SIG-M5 treated with dmso at 0.1 percent for 504 hours (cell line): Measurements from ENCODE around the gene CEP192.
A peak's percentile ranks its signal among the peaks of the same experiment; 100 is the strongest.
"Not testable (repeated sequence)": the region's sequence is repeated elsewhere in the genome, so short reads cannot be mapped to it uniquely, and the experiment has no call there.

Source experiments
- DNase-seq: peaks from one replicate; lab custom pipeline; 2025; ENCODE audit not compliant: unreplicated experiment; lab: John Stamatoyannopoulos, UW

Gene CEP192

DNA sequence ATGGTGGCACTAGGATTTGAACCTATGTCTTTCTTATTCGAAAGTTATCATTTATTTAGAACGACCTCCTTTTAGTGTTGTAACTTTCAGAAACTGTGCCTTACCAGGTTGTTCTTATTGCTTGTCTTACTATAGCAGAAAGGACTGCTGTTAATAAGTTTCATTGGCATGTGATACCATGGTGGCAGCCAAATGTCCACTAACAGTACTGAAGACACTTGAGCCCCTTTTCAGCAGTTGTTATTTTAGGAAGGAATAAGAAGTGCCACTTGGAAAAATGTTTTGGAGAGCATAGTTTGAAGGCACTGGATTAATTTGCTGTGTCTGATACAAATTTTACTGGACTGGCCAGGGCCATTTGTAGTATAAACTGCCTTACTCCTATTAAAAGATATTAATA lies 37.7 kb downstream of the CEP192 start:
- no peak for DNase-seq

DNA sequence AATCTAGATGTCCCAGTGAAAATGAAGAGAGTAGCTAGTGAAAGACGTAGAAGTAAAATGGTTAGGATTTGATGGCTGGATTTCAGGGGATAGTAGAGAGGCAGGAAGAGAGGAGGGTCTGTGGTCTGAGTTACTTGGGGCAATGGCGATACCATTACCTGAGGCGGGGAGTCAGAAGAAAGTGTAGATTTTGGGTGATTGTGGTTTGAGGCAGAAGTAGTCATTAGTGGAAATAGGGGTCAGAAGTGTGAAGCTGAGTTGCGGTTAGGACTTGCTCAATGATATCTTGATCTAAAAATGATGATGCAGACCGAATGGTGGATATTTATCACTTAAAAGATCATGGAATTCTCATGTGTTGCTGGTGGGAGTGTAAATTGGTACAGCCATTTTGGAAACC lies 41.0 kb downstream of the CEP192 start:
- DNase-seq: no peak

DNA sequence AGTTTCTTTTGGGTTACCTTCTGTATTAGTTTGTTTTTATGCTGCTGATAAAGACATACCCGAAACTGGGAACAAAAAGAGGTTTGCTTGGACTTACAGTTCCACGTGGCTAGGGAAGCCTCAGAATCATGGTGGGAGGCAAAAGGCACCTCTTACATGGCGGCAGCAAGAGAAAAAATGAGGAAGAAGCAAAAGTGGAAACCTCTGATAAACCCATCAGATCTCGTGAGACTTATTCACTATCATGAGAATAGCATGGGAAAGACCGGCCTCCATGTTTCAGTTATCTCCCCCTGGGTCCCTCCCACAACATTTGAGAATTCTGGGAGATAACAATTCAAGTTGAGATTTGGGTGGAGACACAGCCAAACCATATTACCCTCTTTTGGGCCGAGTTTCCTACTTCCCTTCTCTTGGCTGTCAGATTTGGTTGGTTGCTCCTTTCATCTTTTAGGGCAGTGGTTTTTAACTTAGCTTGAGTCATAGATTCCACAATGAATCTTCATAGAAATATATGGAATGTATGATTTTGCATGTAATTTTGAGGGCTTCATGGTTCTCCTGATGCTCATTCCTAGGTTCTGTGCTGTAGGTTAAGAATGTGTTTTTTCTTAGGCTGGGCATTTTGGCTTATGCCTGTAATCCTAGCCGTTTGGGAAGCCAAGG lies 44.2 kb downstream of the CEP192 start:
- DNase-seq: no peak

DNA sequence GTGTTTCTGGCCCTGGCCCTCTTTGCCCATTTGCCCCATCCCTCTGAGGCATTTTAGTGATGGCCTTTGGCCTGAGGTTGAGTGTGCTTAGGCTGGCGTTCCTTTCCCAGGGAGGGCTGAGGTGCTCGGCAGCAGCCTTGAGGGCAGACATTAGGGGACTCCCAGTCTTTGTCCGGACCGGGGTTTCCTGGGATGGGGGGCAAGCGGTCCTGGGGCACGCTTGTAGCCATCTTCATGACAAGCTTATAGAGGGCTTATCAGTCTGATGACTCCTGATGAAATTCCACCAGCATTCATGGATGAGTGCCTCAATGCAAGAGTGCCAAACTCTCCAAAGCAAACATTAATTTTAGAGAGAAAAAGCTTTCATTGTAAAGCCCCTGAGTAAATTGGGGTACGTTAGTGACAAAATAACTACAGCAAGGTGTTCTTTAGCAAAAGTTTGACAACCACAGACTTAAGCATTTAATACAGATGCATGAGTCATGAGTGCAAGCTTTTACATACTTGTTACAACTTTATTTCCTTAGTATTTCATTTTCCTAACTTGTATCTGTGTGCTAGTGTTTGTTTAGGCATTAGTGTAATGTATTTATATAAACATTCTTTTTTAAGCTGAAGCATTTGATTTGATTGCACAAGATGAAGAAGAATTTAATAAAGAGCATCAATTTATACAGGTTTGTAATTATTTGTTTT lies 45.6 kb downstream of the CEP192 start:
- DNase-seq: no peak

DNA sequence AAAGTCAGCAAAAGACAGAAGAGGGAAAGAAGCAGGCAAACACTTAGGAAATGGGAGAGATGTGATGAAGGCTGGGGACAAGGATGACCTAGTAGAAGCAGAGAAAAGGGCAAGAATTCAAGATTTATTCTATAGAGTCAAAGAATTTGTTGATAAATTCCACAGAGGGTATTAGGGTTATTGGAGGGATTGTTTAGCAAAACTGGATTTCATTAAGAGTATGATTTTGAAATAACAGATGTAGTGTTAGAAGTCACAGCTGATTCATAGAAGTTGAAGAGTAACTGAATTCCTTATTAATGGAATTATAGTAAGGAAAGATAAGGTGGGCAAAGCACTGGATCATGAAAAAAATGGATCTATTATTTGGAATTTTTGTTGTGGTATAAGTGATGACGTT lies 48.6 kb downstream of the CEP192 start:
- DNase-seq: no peak

DNA sequence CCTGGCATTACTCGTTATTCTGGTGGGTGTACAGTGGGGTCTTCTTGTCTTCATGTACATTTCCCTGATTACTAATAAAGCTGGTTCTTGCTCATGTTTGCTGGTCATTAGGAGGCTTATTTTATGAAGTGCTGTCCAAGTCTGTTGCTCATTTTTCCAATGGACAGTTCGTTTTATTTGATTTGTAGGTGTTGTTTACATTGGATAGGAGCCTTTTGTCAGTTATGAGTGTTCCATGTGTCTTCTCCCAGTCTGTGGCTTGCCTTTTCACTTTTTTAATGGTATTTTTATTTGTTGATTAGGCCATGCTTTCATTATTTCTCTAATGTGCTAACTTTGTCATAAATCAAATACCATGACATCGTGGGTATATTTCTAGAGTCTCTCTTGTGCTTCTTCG lies 51.9 kb downstream of the CEP192 start:
- DNase-seq: no peak

DNA sequence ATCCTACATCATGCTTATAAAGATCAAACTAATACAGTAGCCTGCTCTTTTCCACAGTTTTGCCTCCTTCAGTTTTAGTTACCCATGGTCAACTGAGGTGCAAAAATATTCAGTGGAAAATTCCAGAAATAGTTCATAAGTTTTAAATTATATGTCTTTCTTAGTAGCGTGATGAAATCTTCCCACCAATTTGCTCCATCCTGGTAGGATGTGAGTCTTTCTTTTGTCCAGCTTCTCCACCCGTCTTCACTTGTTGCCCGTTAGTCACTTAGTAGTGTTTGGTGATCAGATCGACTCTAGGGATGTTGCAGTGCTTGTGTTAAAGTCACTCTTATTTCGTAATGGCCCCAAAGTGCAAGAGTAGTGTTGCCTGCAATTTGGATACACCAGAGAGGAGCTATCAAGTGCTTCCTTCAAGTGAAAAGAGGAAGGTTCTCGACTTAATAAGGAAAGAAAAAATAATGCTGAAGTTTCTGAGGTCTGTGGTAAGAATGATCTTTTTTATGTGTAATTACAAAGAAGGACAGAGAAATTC lies 57.0 kb downstream of the CEP192 start:
- DNase-seq: peak; percentile 74

DNA sequence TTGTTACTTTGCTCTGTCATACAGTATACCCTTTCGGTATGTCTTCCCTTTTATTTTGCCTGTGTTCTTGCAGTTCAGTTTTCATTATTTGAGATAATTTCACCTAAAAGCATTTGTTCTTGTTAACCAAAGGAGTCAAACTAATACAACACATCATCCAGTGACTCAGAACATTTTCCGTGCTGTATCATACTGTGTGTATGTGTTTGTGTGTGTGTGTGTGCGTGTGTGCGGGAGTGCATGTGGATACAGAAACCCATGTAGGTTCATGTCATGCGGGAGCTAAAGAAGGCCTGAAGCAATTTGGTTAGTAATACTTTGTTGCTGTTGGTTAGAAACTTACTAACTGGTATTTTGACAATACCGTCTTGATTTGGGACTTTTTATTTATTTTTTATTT lies 60.0 kb downstream of the CEP192 start:
- no peak for DNase-seq

DNA sequence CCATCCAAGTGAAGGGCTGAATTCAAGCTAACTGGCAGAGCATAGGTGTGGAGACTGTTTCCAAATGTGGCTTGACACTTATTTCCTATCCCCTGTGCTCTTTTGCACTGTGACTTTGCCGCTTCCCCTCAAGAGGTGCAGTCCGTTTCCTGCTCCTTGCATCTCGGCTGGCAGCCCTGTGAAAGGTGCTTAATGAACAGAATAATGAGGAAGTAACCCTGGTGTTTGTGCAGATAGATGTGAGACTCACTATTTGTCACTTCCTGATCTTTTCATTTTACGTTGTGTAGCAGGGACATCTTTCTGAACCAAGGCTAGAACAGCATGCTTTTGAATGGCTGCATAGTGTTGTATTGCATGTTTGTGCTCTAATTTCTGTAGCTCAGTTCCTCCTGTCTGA lies 60.8 kb downstream of the CEP192 start:
- DNase-seq: peak; percentile 59

DNA sequence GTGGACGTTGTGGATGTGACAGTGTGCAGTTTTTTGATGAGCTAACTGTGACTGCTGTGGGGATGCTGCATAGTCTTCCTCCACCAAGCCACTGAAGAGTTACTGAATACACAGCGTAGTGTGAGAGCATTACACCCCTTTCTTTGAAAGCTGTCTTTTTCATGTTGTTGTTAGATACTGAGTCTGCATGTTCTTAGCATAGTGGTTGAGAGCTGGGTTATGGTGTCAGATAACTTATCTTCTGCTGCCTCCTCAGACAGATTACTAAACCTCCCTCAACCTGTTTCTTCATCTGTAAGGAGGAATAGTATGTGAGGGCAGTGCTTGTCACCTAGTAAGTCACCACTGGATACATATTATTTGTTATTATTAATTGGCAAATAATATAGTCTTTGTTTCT lies 63.2 kb downstream of the CEP192 start:
- DNase-seq: no peak

DNA sequence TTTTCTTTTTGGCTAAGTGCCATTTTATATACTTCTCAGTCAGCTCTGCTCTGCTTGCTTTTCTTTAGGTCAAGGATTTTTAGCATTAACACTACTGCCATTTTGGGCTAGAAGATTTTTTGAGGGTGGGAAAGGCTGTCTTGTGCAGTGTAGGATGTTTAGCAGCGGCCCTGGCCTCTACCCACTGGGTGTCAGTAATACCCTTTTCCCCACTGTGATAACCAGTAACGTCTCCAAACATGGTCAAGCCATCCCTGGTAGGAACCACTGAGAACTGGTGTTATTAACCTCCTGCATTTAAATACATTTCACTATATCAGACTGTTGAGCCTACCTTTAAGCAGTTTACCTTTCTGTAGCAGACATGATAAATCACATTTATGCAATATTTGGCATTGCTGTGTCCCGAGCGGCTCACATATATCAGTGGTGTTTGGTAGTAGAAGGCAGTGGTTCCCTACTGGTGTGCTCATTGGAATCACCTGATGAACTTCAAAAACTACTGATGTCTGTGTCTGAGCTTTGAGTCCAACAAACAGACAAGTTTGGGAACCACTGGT lies 70.5 kb downstream of the CEP192 start:
- no peak for DNase-seq

DNA sequence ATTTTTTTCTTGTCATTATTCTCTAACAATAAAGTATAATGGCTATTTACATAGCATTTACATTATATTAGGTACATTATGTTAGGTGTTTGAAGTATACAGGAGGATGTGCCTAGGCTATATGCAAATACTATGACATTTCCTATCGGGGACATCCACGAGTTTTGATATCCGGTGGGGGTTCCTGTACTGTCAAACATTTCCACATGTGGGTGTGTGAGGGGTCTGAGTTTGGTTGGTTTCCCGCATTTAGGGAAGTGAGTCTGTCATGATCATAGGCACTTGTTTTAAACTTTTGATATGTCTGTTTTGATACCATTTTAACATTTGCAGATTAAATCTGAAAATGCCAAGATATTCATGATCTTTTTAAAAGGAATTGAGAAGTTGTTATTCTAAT lies 76.0 kb downstream of the CEP192 start:
- no peak for DNase-seq

DNA sequence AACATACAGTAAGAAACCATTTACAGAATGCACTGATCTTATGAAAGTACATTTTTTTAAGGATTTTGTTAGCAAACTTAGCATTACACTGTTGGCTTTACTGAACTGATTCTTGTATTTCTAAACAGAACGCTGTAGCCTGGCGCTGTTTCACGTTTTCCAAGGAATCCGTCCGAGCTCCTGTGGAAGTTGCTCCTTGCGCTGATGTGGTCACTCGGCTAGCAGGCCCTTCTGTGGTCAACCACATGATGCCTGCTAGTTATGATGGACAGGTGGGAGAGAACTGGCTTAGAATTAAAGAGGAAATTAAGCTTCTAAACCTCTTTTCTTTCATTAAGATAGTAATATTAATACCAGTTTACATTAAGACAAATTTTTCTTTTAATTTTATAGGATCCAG lies 76.8 kb downstream of the CEP192 start:
- no peak for DNase-seq

DNA sequence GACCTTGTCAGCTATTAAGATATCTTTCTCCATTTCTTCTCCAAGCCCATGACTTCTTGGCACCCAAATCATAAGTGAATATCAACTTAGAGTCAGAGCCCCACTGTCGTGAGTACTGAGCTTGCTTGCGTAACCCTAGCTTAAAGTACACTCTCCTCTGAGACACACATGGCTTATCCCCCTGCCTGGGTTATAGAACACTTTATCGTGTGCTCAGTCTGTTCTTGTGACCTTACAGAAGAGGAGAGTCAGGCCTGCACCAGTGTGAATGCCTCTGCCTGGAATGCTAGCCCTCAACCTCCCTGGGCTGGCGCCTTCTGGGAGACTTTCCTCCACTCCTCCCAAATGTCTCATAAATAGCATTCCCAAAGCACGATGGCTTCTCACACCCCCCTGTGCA lies 79.3 kb downstream of the CEP192 start:
- DNase-seq: no peak

DNA sequence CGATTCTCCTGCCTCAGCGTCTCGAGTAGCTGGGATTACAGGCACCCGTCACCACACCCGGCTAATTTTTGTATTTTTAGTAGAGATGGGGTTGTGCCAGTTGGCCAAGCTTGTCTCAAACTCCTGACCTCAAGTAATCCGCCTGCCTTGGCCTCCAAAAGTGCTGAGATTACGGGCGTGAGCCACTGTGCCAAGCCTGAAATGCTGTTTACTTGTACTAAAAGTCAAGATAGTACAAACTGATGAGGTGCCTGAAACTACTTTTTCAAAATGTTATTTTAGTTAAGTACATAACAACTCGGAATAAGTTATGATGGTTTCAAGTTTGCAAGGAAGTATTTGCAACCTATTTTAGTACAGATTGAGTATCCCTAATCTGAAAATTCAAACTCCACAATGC lies 85.7 kb downstream of the CEP192 start:
- DNase-seq: no peak

DNA sequence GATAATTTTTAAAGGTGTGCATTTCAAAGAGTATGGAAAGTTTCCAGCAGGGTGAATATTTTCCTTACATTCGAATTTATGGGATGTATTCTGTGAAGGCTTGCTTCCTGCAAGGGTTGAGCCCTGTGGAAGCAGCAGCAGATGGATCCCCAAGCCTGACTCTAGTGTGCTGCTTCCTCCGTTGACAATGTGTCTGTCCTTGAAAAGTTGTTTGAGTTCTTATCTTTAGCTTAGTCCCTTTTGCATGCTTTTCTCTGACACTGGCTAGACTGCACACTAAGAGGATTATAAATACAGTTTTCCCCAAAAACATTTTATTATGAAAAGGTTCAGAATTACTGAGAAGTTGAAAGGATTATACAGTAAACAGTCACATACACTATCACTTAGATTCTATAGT lies 86.3 kb downstream of the CEP192 start:
- no peak for DNase-seq

DNA sequence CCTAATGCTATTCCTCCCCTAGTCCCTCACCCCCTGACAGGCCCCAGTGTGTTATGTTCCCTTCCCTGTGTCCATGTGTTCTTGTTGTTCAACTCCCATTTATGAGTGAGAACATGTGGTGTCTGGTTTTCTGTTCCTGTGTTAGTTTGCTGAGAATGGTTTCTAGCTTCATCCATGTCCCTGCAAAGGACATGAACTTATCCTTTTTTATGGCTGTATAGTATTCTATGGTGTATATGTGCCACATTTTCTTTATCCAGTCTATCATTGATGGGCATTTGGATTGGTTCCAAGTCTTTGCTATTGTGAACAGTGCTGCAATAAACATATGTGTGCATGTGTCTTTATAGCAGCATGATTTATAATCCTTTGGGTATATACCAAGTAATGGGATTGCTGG lies 86.9 kb downstream of the CEP192 start:
- DNase-seq: not testable (repeated sequence)

DNA sequence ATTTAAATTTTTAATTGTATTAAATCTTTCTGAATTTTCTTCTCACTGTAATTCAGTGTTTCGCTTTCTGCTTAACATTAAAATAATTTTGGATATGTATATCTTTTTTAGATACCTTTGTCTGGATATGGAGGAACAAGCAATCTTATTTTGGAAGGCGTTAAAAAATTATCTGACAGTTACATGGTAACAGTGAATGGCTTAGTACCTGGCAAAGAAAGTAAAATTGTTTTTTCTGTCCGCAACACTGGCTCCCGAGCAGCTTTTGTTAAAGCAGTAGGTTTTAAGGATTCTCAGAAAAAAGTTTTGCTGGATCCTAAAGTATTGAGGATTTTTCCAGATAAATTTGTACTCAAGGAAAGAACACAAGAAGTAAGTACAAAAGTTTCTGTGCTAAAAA lies 95.7 kb downstream of the CEP192 start:
- DNase-seq: no peak

DNA sequence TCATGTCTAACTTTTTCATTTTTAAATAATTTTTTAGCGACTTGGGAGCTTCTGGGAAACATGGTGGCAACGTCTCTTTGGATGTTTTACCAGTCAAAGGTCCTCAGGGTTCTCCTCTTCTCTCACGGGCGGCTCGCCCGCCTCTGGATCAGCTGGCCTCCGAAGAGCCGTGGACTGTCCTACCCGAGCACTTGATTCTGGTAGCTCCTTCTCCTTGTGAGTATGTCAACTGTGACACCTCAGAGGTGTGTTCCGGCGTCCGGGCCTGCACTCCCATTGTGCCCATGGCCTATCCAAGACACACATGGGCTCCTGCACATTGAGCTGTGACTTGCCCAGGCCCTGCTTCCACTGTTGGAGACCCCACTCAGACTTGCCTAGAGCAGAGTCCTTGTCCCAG lies 104.3 kb downstream of the CEP192 start:
- no peak for DNase-seq

DNA sequence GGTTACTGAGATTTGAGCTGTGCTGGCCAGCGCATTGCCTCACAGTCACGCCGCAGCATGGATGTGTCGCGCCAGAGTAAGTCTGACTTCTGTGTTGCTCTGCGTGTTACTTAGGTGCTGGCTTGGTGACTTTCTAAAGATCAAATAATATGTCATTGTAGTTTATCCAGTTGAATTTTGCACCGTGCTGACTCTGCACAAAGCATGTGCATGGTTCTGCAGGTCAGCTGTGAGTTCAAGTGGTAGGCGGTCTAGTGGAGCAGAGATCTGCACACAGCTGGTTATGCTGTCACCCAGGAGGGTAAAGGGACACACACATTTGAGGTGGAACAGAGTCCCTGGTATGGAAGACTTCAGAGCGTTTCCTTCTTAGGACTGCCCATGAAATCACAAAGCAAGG lies 105.1 kb downstream of the CEP192 start:
- no peak for DNase-seq

DNA sequence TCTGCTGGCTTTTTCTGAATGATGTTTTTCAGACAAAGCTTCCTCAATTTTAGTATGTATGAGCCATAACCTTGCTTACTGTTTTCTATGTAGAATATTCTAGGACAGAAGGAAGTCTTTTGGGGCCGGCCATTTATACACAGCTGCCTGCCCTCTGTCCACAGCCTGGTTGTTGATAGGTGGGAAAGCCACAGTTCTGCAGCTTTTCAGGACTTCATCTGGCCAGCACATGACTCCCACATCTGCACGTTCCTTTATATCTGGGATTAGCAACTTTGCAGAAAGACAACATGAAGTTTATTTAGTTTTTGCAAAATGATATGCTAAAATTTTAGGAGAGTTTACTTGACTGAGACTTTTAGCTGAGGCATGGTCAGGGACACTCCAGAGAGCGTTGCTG lies 105.6 kb downstream of the CEP192 start:
- DNase-seq: no peak

DNA sequence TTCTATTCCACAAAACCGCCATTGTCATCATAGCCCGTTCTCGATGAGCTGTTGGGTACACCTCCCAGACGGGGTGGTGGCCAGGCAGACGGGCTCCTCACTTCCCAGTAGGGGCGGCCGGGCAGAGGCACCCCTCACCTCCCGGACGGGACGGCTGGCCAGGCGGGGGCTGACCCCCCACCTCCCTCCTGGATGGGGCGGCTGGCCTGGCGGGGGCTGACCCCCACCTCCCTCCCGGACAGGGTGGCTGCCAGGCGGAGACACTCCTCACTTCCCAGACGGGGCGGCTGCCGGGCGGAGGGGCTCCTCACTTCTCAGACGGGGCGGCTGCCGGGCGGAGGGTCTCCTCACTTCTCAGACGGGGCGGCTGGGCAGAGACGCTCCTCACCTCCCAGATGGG lies 106.9 kb downstream of the CEP192 start:
- DNase-seq: not testable (repeated sequence)
